WERI-Rb-1 (cell line): ENCODE results near the gene PIEZO1.

Source experiments
- DNase-seq: peaks from one replicate; pipeline ENCODE4 v3.0.0-alpha.2; 2020
- H3K27ac ChIP-seq: fragments of 250-450 bp; sonication (Bioruptor Pico); 2 replicates; pipeline ENCODE4 v1.5.1; 2020; ENCODE audit warnings: mild to moderate bottlenecking, moderate library complexity
- H3K27me3 ChIP-seq: fragments of 250-450 bp; sonication (Bioruptor Pico); 2 replicates; pipeline ENCODE4 v1.5.1; 2021; ENCODE audit warnings: mild to moderate bottlenecking, low read depth, moderate library complexity; ENCODE audit not compliant: insufficient read depth, severe bottlenecking
- H3K36me3 ChIP-seq: fragments of 250-450 bp; sonication (Bioruptor Pico); 2 replicates; pipeline ENCODE4 v1.5.1; 2020; ENCODE audit warnings: mild to moderate bottlenecking, moderate library complexity
- H3K4me3 ChIP-seq: 2 replicates; pipeline ENCODE4 v1.5.1; 2011; ENCODE audit warnings: low read depth, mild to moderate bottlenecking, control low read depth, low read length
- H3K9me3 ChIP-seq: fragments of 250-450 bp; sonication (Bioruptor Pico); 2 replicates; pipeline ENCODE4 v1.5.1; 2021; ENCODE audit warnings: mild to moderate bottlenecking, moderate library complexity; ENCODE audit not compliant: severe bottlenecking
- TF ChIP-seq, protein P1 (sequence below): IDR thresholded peaks from 2 replicates; pipeline ENCODE4 v1.5.1; 2011; ENCODE audit warnings: low read depth, mild to moderate bottlenecking, control low read depth, inconsistent platforms, low read length

The PIEZO1 gene

DNA sequence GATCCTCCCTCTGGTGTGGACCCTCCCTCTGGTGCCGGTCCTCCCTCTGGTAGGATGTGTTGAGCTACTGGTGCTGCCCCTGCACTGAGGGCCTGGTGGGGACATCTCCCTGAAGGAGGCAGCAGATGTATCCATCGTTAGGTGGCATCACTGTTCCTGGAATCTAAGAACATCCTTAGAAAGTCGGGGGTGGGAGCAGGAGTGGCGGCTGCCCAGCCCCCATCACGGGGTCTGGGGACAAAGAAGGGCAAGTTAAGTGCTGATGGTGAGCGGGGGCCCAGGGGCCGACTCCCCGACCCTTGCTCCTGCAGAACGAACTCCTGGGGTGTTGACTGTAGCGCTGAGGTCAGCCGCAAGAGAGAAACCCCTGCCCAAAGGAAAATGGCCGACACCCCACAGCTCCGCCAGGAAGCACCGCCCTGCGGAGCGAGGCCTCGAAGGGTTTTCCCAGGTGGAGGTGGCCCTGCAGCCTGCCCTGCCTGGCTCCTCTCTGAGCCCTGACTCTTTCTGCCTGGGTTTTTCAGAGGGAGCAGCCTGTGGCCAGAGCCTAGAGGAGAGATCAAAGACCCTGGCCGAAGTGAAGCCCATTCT, 73.2 kb downstream of the PIEZO1 start:
- H3K4me3 ChIP-seq, result no peak overlapping the region

DNA sequence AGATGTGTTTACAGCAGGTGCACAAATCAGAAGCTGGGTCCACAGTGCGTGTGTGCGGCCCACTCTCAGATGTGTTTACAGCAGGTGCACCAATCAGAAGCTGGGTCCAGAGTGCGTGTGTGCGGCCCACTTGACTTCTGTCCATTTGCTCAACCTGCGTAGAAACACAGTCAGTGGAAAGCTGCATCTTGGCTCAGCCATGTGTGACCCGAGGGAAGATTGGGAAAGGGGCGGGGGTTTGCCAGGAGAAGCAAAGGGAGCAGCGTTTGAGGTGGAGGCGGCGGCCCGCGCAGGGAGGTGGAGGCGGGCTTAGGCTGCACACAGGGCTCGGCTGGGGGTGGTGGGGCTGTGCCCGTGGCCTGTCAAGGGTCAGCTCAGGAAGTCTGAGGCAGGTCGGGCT, 74.5 kb downstream of the PIEZO1 start:
- no peak overlapping the region for H3K27ac ChIP-seq
- no peaks in the 10 kb centered on the region for H3K9me3 ChIP-seq
- H3K36me3 ChIP-seq, result no peaks in the 10 kb centered on the region
- H3K27me3 ChIP-seq, result no peaks in the 10 kb centered on the region
- no peak for DNase-seq
- no peak overlapping the region for H3K4me3 ChIP-seq
- TF ChIP-seq, protein P1, sequence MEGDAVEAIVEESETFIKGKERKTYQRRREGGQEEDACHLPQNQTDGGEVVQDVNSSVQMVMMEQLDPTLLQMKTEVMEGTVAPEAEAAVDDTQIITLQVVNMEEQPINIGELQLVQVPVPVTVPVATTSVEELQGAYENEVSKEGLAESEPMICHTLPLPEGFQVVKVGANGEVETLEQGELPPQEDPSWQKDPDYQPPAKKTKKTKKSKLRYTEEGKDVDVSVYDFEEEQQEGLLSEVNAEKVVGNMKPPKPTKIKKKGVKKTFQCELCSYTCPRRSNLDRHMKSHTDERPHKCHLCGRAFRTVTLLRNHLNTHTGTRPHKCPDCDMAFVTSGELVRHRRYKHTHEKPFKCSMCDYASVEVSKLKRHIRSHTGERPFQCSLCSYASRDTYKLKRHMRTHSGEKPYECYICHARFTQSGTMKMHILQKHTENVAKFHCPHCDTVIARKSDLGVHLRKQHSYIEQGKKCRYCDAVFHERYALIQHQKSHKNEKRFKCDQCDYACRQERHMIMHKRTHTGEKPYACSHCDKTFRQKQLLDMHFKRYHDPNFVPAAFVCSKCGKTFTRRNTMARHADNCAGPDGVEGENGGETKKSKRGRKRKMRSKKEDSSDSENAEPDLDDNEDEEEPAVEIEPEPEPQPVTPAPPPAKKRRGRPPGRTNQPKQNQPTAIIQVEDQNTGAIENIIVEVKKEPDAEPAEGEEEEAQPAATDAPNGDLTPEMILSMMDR, result no peak

More for the DNA sequence above, 73.2 kb downstream of the PIEZO1 start:
- no peak for DNase-seq
- TF ChIP-seq, protein P1, result no peak
- no peak overlapping the region for H3K27ac ChIP-seq
- no peaks in the 10 kb centered on the region; the same call in 1 of the 2 replicates for H3K36me3 ChIP-seq
- no peaks in the 10 kb centered on the region for H3K9me3 ChIP-seq
- no peaks in the 10 kb centered on the region for H3K27me3 ChIP-seq

DNA sequence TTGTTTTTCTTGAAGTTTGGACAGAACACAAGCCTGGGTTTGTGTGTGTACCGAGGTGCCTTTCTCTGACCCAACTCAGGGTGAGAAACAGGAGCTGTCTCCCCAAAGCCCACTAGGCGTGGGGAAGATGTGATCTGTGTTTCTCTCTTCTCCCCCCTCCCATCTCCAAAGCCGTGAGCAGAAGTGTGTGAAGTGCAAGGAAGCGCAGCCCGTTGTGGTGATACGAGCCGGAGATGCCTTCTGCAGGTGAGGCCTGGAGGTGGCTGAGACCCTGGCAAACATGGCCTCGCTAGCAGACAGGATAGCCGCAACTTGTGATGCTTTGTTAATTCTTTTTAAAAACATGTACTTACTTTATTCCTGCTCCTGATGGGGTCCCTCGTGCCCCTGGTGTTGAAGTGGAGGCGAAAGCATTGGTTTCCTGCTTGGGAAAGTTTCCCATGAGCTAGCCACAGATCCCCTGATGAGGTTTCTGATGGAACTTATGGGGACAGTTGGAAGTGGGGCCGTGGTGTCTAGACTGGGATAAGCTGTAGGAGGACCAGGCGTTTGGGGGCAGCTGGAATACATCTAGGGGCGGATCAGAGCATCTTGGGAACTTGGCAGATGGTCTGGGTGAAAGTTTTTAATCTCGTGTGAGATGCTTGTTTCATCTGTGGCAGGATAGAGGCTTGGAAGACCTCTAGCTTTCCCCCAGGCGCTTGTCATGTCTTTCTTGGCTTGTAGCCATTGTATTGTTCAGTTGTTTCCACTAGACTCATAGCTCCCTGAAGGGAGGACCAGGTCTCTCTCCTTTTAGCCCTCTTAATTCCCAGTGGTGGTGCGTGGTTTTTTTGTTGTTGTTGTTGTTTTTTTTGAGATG, 77.8 kb downstream of the PIEZO1 start:
- no peaks in the 10 kb centered on the region for H3K9me3 ChIP-seq
- DNase-seq, result peak; percentile 24
- TF ChIP-seq, protein P1, result no peak
- H3K4me3 ChIP-seq, result peak overlapping the region; percentile 62
- H3K36me3 ChIP-seq, result no peaks in the 10 kb centered on the region
- H3K27me3 ChIP-seq, result no peaks in the 10 kb centered on the region
- H3K27ac ChIP-seq, result no peak overlapping the region

DNA sequence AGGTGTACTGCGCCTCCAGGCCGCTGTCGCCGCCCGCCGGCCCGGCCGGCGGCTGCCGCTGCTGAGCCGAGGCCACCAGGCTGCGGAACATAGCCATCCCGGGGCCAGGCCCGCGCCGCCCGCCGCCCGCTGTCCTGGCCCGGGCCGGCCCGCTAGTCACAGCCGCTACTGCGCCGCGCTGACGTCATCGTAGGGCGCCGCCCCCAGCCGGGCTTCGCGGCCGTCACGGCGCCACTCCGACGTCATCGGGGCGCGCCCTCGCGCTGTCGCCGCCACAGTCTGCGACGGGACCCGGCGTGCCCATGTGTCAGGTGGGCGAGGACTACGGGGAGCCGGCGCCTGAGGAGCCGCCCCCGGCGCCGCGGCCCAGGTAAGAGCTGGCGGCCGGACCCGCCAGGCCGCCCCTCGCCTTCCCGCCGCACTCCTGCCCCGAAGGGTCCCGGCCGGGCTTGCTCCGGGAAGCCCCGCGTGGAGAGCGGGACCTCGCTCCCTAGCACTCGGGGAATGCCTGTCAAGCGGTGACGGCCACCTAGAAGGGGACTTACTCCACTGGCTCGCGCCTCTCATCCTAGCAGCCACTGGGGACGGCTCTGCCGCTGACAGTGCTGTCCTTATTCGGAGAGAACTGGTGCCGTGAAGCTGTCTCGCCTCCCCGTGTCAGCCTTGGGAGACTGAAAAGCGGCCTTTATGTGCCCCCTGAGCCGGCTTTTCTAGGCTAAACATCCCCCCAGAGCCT, 78.6 kb downstream of the PIEZO1 start, which contains the start of the genes CTU2 and RNF166:
Gene CTU2 (plus strand): TSS at position 275 of the 736 bp plus-strand sequence. CDS start 28 bp downstream, at position 303.
Gene RNF166 (minus strand): TSS at position 180 of the 736 bp plus-strand sequence. CDS start 83 bp downstream, at position 97.
- peak within 1 kb of the TSS; percentile 52; the same call in 1 of the 2 replicates for H3K27ac ChIP-seq

DNA sequence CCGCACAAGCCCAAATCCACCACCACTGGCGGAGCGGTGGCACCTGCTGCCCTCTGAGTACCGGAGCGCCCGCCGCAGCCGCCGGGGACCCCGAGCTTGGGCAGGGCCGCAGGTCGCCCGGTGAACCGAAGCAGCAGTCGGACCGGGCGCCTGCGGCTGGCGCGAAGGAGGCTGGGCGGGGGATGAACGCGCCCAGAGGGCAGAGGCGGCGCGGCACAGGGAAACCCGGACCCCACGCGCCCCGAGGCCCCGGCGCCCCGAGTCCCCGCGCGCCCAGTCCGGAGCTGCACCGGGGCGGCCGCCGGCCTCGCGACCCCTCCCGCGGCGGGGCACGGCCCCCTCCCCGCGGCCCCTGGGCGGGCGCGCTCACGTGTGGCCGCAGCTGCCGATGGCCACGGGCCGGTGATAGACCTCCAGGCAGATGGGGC, 79.2 kb downstream of the PIEZO1 start:
- 0 out of 2 replicates have a peak overlapping the region, but pooled peaks have one; percentile 52 for H3K27ac ChIP-seq
- H3K36me3 ChIP-seq, result no peaks in the 10 kb centered on the region

More for the DNA sequence above, 78.6 kb downstream of the PIEZO1 start, which contains the start of the genes CTU2 and RNF166:
- TF ChIP-seq, protein P1, result no peak
- Histone ChIP-seq H3K4me3 (peak within 1 kb of the TSS; percentile 62), H3K27me3 (no peaks in the 10 kb centered on the region), H3K9me3 (no peaks in the 10 kb centered on the region), H3K36me3 (no peaks in the 10 kb centered on the region)
- DNase-seq, result peak; percentile 71

More for the DNA sequence above, 79.2 kb downstream of the PIEZO1 start:
- no peaks in the 10 kb centered on the region for H3K27me3 ChIP-seq
- no peaks in the 10 kb centered on the region for H3K9me3 ChIP-seq
- peak overlapping the region; percentile 48 for H3K4me3 ChIP-seq
- TF ChIP-seq, protein P1, result no peak
- no peak for DNase-seq
